HepG2 (cell line): ENCODE measurements around the gene BAHCC1. TPM values are rescaled to one million over a fixed set of nuclear protein-coding genes. Genes with fewer than 3 reads are reported as not detected.
A peak's percentile ranks its signal among the peaks of the same experiment; 100 is the strongest.

Experiments
- CC2D1A ChIP-seq: sonication (generic); formaldehyde crosslinking; IDR thresholded peaks from 2 replicates; pipeline ENCODE4 v1.8.1; 2023; ENCODE audit warnings: mild to moderate bottlenecking, missing genetic modification reagents
- KLF13 ChIP-seq: sonication (generic); formaldehyde crosslinking; IDR thresholded peaks from 2 replicates; pipeline ENCODE4 v1.4.0; 2020; ENCODE audit warnings: mild to moderate bottlenecking, missing genetic modification reagents
- NFRKB ChIP-seq: fragments of 450-650 bp; IDR thresholded peaks from 2 replicates; pipeline ENCODE4 v1.6.1; 2017
- ZFP62 ChIP-seq: sonication (generic); formaldehyde crosslinking; IDR thresholded peaks from 2 replicates; pipeline ENCODE4 v1.4.0; 2020; ENCODE audit warnings: missing genetic modification reagents
- ZNF256 ChIP-seq: sonication (generic); formaldehyde crosslinking; conservative IDR thresholded peaks from 2 replicates; pipeline ENCODE4 v1.4.0; 2020; ENCODE audit warnings: missing genetic modification reagents
- ZNF761 ChIP-seq: sonication (generic); formaldehyde crosslinking; conservative IDR thresholded peaks from 2 replicates; pipeline ENCODE4 v1.4.0; 2020; ENCODE audit warnings: mild to moderate bottlenecking, missing genetic modification reagents
- ZNF782 ChIP-seq: sonication (generic); formaldehyde crosslinking; IDR thresholded peaks from 2 replicates; pipeline ENCODE4 v1.4.0; 2020; ENCODE audit warnings: missing genetic modification reagents, mild to moderate bottlenecking, borderline replicate concordance
- polyA plus RNA-seq, 8 experiments: library from polyadenylated mRNA; depleted of rRNA in 3 of 8; stranded (reverse) in 7 of 8; unstranded in 1 of 8; fragments of >200 nt; fragmentation: Illumina TruSeq in 4 of 8; extraction: Trizol in 4 of 8; gene quantifications; 2 replicates each; pipeline versions ENCODE4 v1.2.1 to v1.2.3, GENCODE V29; 2011 to 2016; ENCODE audit warnings: low read depth in 4 of 8, missing spikeins in 1 of 8, mixed read lengths in 1 of 8; ENCODE audit not compliant: insufficient read depth in 1 of 8
- total RNA-seq, 5 experiments: library from RNA; depleted of rRNA; stranded (reverse); fragments of >200 nt; fragmentation: Illumina TruSeq; extraction: Trizol; gene quantifications; 2 replicates each; pipeline ENCODE4 v1.2.3, GENCODE V29; 2016; ENCODE audit warnings: low read depth in 1 of 5
- TF ChIP-seq, protein P1 (sequence below), 2 experiments: sonication (generic) in 1 of 2; formaldehyde crosslinking in 1 of 2; IDR thresholded peaks; 2 replicates each; pipeline versions ENCODE4 v1.5.1 to v1.6.1; 2011 to 2020; ENCODE audit warnings: borderline replicate concordance in 1 of 2, low read depth in 1 of 2, low read length in 1 of 2, mild to moderate bottlenecking in 1 of 2, missing genetic modification reagents in 1 of 2, moderate library complexity in 1 of 2
- TF ChIP-seq, protein P2 (sequence below): sonication (generic); formaldehyde crosslinking; IDR thresholded peaks from 2 replicates; pipeline ENCODE4 v1.5.0; 2020; ENCODE audit warnings: mild to moderate bottlenecking, low read depth, missing genetic modification reagents, borderline replicate concordance
- TF ChIP-seq, protein P3 (sequence below): sonication (generic); formaldehyde crosslinking; IDR thresholded peaks from 2 replicates; pipeline ENCODE4 v1.5.0; 2020; ENCODE audit warnings: mild to moderate bottlenecking, missing genetic modification reagents, borderline replicate concordance
- TF ChIP-seq, protein P4 (sequence below): sonication (generic); formaldehyde crosslinking; IDR thresholded peaks from 2 replicates; pipeline ENCODE4 v1.4.0; 2020; ENCODE audit warnings: missing genetic modification reagents
- TF ChIP-seq, protein P5 (sequence below): sonication (generic); formaldehyde crosslinking; IDR thresholded peaks from 2 replicates; pipeline ENCODE4 v1.4.0; 2020; ENCODE audit warnings: missing genetic modification reagents, borderline replicate concordance

Gene BAHCC1
- total and polyA plus RNA-seq, 2 of the 13 experiments (the other 11 are each of a cell fraction or from before 2014, with no cell fraction given), result 1.4 to 1.7 TPM

DNA sequence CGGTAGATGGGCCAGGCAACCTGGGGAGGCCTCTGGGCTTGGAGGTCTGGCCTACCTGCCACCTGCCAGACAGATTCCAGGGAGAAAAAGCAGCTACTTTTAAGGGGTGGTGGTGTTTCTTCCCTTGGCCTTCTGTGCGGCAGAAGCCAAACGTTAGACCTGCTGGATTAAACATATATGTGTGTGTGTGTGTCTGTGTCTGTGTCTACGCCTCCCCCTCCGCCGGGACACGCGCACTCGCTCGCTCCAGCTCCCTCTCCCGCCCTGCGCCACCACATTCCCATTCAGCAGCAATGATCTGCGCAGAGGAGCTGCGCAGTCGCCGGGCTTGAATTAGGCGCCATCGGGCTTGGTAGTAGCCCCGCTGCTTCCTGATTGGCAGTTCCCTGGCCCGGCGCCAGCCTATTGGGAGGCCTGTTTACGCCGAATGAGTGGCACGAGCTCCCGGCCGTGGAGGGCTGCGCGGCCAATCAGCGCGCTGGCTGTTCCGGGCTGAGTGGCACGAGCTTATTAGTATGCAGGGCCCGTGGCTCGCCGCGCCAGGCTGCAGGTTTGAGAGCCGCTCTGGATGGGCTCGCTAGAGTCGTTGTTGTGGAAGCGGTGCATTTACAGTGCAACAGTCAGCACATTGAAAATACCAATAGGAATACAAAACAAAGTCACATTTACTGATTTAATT, at the start of gene BAHCC1 (continued):
- TF ChIP-seq, protein P1, sequence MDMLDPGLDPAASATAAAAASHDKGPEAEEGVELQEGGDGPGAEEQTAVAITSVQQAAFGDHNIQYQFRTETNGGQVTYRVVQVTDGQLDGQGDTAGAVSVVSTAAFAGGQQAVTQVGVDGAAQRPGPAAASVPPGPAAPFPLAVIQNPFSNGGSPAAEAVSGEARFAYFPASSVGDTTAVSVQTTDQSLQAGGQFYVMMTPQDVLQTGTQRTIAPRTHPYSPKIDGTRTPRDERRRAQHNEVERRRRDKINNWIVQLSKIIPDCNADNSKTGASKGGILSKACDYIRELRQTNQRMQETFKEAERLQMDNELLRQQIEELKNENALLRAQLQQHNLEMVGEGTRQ (IDR thresholded peaks at IDR 0.05; ENCODE audit: low read depth, low read length), result peak; percentile 48
- TF ChIP-seq, protein P1 (CRISPR knock-in tag; IDR thresholded peaks at IDR 0.05; ENCODE audit: borderline replicate concordance), result peak; percentile 56; the same call in 1 of the 2 replicates
- TF ChIP-seq CC2D1A (0 out of 2 replicates have a peak, but pooled peaks have one; percentile 34), ZNF256 (peak; percentile 23; the same call in 1 of the 2 replicates), ZNF782 (CRISPR knock-in tag) (0 out of 2 replicates have a peak, but pooled peaks have one; percentile 58), ZNF761 (CRISPR knock-in tag) (peak; percentile 48; the same call in 1 of the 2 replicates), KLF13 (CRISPR knock-in tag) (0 out of 2 replicates have a peak, but pooled peaks have one; percentile 82), NFRKB (no peak), ZFP62 (CRISPR knock-in tag) (no peak)
- TF ChIP-seq, protein P2, sequence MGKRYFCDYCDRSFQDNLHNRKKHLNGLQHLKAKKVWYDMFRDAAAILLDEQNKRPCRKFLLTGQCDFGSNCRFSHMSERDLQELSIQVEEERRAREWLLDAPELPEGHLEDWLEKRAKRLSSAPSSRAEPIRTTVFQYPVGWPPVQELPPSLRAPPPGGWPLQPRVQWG (CRISPR knock-in tag), result no peak
- TF ChIP-seq, protein P3, sequence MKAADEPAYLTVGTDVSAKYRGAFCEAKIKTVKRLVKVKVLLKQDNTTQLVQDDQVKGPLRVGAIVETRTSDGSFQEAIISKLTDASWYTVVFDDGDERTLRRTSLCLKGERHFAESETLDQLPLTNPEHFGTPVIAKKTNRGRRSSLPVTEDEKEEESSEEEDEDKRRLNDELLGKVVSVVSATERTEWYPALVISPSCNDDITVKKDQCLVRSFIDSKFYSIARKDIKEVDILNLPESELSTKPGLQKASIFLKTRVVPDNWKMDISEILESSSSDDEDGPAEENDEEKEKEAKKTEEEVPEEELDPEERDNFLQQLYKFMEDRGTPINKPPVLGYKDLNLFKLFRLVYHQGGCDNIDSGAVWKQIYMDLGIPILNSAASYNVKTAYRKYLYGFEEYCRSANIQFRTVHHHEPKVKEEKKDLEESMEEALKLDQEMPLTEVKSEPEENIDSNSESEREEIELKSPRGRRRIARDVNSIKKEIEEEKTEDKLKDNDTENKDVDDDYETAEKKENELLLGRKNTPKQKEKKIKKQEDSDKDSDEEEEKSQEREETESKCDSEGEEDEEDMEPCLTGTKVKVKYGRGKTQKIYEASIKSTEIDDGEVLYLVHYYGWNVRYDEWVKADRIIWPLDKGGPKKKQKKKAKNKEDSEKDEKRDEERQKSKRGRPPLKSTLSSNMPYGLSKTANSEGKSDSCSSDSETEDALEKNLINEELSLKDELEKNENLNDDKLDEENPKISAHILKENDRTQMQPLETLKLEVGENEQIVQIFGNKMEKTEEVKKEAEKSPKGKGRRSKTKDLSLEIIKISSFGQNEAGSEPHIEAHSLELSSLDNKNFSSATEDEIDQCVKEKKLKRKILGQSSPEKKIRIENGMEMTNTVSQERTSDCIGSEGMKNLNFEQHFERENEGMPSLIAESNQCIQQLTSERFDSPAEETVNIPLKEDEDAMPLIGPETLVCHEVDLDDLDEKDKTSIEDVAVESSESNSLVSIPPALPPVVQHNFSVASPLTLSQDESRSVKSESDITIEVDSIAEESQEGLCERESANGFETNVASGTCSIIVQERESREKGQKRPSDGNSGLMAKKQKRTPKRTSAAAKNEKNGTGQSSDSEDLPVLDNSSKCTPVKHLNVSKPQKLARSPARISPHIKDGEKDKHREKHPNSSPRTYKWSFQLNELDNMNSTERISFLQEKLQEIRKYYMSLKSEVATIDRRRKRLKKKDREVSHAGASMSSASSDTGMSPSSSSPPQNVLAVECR (CRISPR knock-in tag), result peak; percentile 98
- TF ChIP-seq, protein P4, sequence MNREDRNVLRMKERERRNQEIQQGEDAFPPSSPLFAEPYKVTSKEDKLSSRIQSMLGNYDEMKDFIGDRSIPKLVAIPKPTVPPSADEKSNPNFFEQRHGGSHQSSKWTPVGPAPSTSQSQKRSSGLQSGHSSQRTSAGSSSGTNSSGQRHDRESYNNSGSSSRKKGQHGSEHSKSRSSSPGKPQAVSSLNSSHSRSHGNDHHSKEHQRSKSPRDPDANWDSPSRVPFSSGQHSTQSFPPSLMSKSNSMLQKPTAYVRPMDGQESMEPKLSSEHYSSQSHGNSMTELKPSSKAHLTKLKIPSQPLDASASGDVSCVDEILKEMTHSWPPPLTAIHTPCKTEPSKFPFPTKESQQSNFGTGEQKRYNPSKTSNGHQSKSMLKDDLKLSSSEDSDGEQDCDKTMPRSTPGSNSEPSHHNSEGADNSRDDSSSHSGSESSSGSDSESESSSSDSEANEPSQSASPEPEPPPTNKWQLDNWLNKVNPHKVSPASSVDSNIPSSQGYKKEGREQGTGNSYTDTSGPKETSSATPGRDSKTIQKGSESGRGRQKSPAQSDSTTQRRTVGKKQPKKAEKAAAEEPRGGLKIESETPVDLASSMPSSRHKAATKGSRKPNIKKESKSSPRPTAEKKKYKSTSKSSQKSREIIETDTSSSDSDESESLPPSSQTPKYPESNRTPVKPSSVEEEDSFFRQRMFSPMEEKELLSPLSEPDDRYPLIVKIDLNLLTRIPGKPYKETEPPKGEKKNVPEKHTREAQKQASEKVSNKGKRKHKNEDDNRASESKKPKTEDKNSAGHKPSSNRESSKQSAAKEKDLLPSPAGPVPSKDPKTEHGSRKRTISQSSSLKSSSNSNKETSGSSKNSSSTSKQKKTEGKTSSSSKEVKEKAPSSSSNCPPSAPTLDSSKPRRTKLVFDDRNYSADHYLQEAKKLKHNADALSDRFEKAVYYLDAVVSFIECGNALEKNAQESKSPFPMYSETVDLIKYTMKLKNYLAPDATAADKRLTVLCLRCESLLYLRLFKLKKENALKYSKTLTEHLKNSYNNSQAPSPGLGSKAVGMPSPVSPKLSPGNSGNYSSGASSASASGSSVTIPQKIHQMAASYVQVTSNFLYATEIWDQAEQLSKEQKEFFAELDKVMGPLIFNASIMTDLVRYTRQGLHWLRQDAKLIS, result 0 out of 2 replicates have a peak, but pooled peaks have one; percentile 59
- TF ChIP-seq, protein P5, sequence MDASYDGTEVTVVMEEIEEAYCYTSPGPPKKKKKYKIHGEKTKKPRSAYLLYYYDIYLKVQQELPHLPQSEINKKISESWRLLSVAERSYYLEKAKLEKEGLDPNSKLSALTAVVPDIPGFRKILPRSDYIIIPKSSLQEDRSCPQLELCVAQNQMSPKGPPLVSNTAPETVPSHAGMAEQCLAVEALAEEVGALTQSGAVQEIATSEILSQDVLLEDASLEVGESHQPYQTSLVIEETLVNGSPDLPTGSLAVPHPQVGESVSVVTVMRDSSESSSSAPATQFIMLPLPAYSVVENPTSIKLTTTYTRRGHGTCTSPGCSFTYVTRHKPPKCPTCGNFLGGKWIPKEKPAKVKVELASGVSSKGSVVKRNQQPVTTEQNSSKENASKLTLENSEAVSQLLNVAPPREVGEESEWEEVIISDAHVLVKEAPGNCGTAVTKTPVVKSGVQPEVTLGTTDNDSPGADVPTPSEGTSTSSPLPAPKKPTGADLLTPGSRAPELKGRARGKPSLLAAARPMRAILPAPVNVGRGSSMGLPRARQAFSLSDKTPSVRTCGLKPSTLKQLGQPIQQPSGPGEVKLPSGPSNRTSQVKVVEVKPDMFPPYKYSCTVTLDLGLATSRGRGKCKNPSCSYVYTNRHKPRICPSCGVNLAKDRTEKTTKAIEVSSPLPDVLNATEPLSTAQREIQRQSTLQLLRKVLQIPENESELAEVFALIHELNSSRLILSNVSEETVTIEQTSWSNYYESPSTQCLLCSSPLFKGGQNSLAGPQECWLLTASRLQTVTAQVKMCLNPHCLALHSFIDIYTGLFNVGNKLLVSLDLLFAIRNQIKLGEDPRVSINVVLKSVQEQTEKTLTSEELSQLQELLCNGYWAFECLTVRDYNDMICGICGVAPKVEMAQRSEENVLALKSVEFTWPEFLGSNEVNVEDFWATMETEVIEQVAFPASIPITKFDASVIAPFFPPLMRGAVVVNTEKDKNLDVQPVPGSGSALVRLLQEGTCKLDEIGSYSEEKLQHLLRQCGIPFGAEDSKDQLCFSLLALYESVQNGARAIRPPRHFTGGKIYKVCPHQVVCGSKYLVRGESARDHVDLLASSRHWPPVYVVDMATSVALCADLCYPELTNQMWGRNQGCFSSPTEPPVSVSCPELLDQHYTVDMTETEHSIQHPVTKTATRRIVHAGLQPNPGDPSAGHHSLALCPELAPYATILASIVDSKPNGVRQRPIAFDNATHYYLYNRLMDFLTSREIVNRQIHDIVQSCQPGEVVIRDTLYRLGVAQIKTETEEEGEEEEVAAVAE (CRISPR knock-in tag), result peak; percentile 96
